GM15510 (cell line): ENCODE results near the gene DLGAP4.

Experiments
- POLR2A ChIP-seq: IDR thresholded peaks from 3 replicates; pipeline ENCODE4 v1.6.1; 2011; ENCODE audit warnings: borderline replicate concordance; ENCODE audit not compliant: insufficient read length; ENCODE audit errors: extremely low read depth

Gene DLGAP4

DNA sequence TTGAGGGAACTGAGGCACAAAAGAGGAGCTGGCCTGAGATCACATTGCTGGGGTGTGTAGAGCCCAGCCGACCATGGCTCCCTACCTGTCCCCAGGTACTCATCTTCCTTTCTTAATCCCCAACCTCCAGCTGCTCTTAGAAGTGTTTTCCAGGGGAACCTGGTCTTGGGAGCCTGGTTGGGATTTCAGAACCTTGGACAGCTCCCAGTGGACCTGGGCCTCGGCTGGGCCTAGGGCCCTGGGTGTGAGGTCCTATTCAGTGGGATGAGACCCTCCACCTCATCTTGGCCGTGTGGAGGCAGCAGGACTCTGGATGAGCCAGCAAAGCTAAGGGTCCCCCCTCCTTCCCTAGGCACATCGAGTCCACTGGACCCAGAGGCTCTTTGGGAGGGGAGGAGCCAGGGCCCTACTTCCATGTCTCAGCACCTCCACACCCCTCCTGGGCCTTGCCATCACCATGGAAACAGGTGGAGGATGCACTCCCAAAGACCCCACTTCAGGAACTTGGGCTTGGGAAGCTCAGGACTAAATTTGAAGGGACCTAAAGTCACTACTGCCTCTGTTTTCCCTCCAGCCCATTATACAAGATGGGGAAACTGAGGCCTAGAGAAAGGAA, 38.5 kb downstream of the DLGAP4 start:
- TF ChIP-seq POLR2A: no peak

DNA sequence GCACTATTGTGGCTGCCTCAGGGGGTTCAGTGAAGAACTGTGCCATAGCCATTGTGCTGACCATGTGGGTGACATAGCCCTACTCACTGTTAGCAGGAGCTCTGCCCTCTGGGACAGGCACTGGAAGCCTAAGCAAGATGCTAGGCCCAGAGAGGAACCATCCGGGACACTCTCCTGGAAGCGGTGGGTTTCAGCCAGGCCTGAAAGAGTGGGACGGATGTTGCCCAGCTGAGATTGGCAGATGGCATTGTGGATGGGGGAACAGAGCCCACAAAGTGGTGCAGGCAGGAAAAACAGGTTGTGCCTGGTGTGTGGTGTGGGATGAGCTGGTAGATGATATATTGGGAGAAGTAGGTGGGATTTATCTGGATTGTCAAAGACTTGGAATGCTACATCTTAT, 40.1 kb downstream of the DLGAP4 start:
- TF ChIP-seq POLR2A: no peak

DNA sequence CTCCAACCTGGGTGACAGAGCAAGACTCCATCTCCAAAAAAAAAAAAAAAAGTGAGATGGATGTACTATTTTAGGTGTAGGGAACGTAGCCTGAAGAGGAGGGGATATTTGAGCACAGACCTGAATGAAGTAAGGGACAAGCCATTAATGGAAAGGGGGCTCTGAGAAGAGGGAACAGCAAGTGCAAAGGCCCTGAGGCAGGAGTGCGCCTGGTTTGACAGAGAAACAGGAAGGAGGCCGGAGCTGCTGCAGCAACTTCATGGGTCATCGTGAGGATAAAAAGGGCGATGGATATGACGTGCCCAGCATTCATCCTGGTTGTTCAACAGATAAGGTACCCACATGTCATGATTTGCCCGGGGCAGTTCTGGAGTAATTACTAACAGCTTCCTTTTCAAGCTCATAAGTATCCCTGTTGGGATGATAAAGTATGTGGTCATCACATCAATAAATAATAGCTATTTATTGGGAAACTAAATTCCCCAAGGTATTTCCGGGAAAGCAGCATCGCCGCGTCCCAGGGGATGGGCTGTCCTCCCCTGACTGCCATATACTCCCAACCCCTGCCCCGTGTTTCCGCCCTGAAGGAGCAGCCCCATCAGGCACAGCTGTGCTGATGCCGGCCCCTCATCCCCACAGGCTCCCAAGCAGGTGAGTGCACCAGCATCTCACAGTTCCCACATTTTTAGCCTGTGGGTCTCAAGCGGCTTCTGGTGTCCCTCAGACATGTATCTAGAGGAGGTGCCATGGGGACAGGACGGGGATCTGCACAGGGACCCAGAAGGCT, 43.4 kb downstream of the DLGAP4 start:
- no peak for TF ChIP-seq POLR2A

DNA sequence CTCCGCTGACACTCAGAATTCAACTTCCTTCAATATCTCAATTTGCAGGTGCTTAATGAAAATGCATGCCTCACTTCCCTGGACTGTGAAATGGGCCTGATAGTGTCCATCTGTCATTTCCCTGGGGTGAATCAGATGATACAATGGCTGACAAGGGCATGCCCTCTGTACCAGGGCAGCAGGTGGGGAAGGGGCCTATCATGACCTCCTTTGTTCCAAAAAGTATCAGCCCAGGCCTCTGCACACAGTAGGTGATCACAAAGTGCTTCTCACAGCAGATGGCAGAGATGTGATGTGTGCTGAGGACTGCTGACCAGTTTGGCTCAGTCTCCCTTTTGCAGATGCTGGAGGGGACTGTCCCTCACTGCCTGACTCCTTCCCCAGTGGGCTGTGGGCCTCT, 44.3 kb downstream of the DLGAP4 start:
- TF ChIP-seq POLR2A: no peak

DNA sequence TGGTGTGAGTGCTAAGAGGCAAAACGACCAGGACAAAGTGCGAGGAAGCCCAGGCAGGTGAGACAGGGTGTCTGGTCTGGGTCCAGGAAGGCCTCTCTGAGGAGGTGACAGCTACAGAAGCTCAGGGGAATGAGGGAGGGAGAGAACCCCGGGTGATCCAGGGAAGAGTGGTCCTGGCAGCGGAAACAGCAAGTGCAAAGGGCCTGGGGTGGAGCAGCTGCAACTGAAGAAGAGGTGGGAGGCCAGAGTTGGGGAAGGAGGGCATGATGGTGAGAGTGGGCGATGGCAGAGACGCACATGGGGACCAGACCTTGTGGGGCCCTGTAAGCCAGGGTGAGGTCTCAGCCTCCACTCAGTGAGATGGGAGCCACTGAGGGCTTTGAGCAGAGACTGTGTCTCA, 45.8 kb downstream of the DLGAP4 start:
- TF ChIP-seq POLR2A: no peak

DNA sequence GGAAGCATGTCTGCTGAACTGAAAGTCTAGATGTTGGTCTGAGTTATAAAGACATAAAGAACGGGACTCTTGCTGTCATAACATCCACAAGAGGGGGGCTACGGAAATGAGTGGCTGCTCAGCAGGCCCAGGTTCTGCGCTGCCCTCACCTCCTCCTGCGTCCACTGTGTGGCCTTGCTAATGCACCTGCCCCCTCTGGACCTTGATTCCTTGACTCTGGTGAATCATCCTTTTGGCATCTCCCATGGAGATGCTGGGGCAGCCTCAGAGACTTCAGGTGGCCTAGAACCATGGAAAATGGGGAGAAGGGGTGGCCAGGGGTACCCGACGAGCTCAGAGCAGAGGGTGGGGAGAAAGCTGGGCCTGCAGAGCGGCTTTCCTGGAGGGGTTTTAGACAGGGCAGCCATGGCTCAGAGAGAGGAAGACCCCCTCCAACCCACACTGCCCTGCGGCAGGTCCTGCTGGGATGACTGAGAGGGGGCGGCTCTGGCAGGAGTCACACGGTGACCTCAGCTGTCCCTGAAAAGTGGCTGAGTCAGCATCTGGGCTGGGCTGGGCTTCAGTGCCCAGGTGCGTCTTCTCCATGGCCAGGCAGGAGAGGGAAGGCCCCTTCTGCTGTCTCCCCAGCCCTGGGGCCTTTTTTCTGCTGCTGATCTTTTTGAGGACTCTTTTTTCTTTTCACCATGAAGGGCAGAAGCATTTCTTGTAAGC, 46.9 kb downstream of the DLGAP4 start:
- no peak for TF ChIP-seq POLR2A

DNA sequence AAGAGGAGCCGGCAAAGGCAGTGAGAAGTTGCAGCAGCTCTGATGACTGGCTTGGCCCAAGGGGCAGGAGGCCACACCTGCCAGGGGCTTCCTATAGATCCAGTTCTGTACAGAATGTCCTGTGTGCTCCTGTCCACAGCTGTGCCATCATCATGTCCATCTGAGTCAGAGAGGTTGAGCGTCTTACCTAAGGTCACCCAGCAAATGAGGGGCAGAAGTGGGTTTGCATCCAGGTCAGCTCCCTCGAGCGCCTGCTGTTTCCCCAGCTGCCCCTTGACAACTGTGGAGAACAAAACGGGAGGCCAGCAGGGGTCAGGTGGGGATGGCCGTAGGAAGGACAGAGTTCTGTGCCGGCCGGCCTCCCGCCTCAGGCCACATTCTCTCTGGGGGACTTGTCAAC, 47.6 kb downstream of the DLGAP4 start:
- TF ChIP-seq POLR2A: no peak

DNA sequence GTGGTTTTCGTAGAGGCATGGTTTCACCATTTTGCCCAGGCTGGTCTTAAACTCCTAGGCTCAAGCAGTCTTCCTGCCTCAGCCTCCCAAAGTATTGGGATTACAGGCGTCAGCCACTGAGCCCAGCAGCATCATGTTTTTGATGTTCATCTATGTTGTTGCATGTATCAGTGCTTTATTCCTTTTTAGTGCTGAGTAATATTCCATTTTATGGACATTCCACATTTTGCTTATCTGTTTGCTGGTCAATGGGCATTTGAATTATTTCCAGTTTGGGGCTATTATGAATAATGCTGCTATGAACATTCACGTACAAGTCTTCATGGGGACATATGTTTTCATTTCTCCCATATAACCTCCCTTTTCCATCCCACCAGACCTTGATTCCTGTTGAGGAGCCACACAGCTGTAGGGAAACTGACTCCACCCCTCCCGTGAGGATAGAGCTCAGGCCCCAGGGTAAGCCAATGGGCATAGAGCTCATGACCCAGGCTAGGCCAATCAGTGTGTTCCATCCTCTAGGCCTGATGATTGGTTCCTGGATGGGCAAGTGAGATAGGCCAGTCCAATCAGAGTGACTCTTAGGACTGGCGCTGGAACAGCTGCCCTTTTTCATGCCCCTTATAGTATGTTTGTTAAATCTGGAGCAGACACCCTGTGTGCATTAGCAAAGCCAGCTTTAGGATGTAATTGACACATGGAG, 49.5 kb downstream of the DLGAP4 start:
- no peak for TF ChIP-seq POLR2A

DNA sequence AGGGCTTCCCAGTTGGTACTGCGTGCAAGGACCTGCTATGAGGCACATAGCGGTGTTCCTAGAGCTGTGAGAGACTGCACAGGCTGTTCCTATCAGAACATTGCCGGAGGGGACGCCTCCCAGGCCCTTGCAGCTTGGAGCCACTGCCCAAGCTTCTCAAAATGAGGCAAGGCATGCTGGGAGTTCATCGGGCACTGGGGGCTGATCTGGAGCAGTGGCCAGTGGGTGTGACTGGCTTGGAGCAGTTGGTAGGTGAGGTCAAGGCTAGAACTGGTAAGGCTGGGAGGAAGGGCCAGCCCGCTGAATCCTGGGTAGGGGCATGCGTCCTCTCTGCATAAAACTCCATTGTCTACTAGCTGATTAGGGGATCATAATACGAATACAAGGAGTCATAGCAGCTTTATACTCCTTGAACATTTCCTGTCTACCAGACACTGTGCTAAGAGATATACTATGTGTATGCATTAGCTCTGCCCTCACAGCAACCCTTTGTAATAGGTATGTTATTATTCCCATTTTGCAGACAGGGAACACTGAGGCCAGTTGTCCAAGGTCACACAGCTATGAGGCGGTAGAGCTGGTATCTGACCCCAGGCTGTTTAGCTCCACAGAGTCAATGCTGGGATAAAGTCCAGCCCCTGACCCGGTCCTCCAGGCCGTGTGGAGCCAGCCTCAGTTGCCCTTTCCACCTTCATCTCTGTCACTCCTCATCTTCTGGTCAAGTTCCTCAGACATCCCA, 53.7 kb downstream of the DLGAP4 start:
- no peak for TF ChIP-seq POLR2A

DNA sequence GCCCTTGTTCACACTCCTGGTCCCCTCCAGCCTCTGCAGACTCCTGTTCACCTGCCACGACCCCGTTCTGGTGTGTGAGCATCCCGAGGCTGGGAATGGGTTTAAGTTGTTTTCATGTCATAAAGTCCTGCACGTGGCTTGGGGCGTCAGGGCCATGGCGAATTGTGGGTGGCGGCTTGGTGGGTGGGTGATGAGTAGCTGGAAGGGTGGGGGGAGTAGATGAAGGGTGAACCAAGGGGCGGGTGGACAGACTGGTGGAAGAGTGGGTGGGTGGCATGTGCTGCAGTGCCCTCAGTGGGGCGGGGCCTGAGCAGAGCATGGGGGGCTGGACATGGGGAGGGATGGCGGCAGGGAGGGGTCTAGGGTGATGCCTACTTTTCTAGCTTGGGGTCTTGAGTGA, 54.3 kb downstream of the DLGAP4 start:
- no peak for TF ChIP-seq POLR2A

DNA sequence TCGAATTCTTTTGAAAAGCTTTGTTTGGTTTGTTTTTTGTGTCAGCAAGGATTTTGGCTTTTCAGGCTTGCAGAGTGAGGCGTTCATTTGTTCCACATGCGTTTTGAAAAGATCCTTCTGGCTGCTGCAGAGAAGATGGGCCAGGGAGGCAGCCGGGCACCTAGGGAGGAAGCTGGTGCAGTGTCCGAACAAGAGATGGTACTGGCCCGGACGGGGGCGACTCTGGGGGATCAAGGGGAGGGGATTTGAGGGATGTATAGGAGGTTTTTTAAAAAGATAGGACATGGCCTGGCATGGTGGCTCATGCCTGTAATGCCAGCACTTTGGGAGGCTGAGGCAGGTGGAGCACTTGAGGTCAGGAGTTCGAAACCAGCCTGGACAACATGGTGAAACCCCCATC, 55.3 kb downstream of the DLGAP4 start:
- no peak for TF ChIP-seq POLR2A

DNA sequence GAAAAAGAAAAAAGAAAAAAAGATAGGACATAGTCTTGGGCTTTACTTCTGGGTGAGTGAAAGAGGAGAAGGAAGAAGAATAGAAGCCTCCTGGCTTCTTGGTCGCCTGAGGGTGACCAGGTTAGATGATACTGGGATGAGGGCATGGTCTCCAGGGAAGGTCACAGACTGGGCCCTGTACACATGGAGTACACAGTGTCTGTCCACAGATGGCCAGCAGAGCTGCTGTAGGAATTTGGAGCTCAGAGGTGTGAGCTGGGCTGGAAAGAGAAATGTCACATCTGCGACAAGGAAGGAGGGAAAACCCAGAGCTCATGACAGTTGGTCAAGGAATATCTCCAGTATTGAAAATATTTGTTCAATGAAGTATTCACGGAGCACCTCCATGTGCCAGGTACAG, 56.1 kb downstream of the DLGAP4 start:
- TF ChIP-seq POLR2A: no peak

DNA sequence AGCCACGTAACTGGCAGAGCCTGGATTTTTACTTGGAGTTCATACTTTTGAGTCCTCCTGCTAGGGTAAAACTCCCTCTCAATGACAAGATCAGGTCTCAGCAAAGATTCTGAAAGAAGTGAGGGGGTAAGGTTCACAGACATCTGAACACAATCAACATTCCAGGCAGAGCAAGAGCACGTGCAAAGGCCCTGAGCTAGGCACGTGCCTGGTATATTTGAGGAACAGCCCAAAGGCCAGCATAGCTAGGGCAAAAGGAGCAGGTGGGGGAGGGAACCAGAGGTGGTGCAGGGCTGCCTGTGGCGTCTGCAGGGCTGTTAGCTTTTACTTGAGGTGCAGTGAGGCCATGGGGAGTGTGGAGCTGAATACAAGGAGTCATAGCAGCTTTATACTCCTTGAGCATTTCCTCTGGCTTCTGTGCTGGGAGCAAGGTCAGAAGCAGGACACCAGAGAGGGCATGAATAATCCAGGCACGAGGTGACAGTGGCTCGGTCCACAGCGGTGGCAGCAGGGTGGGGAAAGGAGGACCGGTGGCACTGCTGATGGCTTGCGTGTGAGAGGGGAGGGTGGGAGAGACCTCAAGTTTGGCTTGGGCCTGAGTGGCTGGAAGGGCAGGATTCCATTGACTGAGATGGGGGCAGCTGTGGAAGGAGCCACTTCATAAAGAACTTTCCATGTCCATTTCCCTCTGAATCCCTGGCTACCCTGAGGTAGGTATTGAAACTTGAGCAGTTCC, 57.0 kb downstream of the DLGAP4 start:
- no peak for TF ChIP-seq POLR2A

DNA sequence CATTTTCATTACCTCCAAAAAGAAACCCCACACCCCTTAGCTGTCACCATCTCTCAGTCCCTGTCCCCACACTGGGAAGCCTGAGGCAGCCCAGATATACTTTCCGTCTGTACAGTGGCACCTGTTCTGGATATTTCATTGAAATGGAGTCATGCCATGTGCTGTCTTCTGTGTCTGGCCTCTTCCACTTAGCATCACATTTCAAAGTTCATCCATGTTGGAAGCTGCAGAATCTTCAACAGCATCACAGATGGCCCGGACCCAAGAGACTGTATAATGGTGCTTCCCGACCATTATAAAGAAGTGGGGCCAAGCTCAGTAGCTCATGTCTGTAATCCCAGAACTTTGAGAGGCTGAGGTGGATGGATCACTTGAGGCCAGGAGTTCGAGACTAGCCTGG, 58.4 kb downstream of the DLGAP4 start:
- no peak for TF ChIP-seq POLR2A
